Esophagus squamous epithelium (tissue), 5 donors: ENCODE data around the gene UBE2N. TPM values are rescaled to one million over a fixed set of nuclear protein-coding genes. Genes with fewer than 3 reads are reported as not detected.

Source experiments
- DNase-seq: peaks from one replicate; lab custom pipeline; 2025; lab: John Stamatoyannopoulos, UW
- H3K27ac ChIP-seq, 4 donors: fragments of 200-600 bp; sonication (generic); one replicate each; pipeline ENCODE4 v1.5.1; 2016 to 2019; ENCODE audit warnings: mild to moderate bottlenecking in 1 of 4
- H3K27me3 ChIP-seq, 4 donors: fragments of 200-600 bp; sonication (generic); 1 replicate in 3 of 4; 2 replicates in 1 of 4; pipeline versions ENCODE4 v1.5.1 to v1.6.0; 2017 to 2021; ENCODE audit warnings: antibody characterized with exemption in 1 of 4
- H3K36me3 ChIP-seq, 3 donors: fragments of 200-600 bp; sonication (generic); one replicate each; pipeline ENCODE4 v1.5.1; 2016 to 2019
- H3K4me1 ChIP-seq, 3 donors: fragments of 200-600 bp; sonication (generic); one replicate each; pipeline ENCODE4 v1.5.1; 2017 to 2019
- H3K4me3 ChIP-seq, 4 donors: fragments of 200-600 bp; sonication (generic); 1 replicate in 3 of 4; 2 replicates in 1 of 4; pipeline ENCODE4 v1.5.1; 2016 to 2019; ENCODE audit warnings: mild to moderate bottlenecking in 2 of 4, moderate library complexity in 1 of 4
- H3K9me3 ChIP-seq, 3 donors: fragments of 200-600 bp; sonication (generic); one replicate each; pipeline ENCODE4 v1.5.1; 2016 to 2019
- POLR2A ChIP-seq, 4 donors: fragments of 450-650 bp; IDR thresholded peaks; one replicate each; pipeline ENCODE4 v1.6.1; 2017; ENCODE audit warnings: antibody characterized with exemption in 4 of 4, mild to moderate bottlenecking in 4 of 4, moderate library complexity in 3 of 4
- WGBS, 2 donors: methylation state at CpG; one replicate each; pipeline ENCODE4 v1.1.5; 2018; 5-methylcytosine and 5-hydroxymethylcytosine counted together
- intact Hi-C: fragments of 100-400 bp; cut with DNase I; formaldehyde crosslinking; loops from one replicate; pipeline ENCODE4 v1.15.0; 2022
- small RNA-seq, 4 donors: library from RNA; depleted of rRNA; stranded (forward); fragments of <200 nt; gene quantifications; one replicate each; pipeline ENCODE3, GENCODE V24; 2016
- total RNA-seq, 4 donors: library from RNA; depleted of rRNA; stranded (reverse); fragments of >200 nt; gene quantifications; one replicate each; pipeline ENCODE4 v1.1.0, GENCODE V29; 2016
- TF ChIP-seq, protein P1 (sequence below), 6 experiments: fragments of 450-650 bp in 4 of 6; fragments of 200-600 bp in 2 of 6; sonication (generic) in 2 of 6; IDR thresholded peaks; one replicate each; pipeline ENCODE4 v1.5.1; 2016 to 2019; ENCODE audit warnings: antibody characterized with exemption in 6 of 6, mild to moderate bottlenecking in 4 of 6, moderate library complexity in 4 of 6
- donor health status: DM: yes; HTN: yes; CAD: no.

Gene UBE2N
- total RNA-seq, 4 donors from 2014 or later: 32.6 to 52.8 (median 43.3) TPM

DNA sequence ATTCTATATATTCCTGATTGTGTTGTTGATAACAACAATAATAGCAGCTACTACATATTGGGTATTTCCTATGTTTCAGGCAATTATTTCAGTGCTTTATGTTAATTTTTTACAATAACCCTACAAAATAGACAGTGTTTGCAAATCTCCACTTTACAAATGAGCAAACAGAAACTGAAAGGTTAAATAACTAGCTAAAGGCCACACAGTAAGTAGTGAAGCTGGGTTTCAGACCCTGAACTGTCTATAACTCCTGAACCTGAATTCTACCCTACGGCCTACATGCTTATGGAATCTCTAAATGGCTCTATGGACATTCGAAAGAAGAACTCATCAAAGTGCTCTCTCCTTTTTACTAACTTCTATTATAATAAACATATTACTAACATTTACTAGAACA is 83.7 kb downstream of the UBE2N start:
- Histone ChIP-seq H3K9me3 (no peaks in the 10 kb centered on the region), H3K27ac (no peak overlapping the region), H3K4me1 (no peaks in the 10 kb centered on the region), H3K36me3 (no peaks in the 10 kb centered on the region), H3K4me3 (no peak overlapping the region), H3K27me3 (no peaks in the 10 kb centered on the region)
- intact Hi-C loops: no loop called here
- 93 to 97% methylated on average over 2 of the region's 2 CpGs for WGBS, 2 donors
- TF ChIP-seq, protein P1, sequence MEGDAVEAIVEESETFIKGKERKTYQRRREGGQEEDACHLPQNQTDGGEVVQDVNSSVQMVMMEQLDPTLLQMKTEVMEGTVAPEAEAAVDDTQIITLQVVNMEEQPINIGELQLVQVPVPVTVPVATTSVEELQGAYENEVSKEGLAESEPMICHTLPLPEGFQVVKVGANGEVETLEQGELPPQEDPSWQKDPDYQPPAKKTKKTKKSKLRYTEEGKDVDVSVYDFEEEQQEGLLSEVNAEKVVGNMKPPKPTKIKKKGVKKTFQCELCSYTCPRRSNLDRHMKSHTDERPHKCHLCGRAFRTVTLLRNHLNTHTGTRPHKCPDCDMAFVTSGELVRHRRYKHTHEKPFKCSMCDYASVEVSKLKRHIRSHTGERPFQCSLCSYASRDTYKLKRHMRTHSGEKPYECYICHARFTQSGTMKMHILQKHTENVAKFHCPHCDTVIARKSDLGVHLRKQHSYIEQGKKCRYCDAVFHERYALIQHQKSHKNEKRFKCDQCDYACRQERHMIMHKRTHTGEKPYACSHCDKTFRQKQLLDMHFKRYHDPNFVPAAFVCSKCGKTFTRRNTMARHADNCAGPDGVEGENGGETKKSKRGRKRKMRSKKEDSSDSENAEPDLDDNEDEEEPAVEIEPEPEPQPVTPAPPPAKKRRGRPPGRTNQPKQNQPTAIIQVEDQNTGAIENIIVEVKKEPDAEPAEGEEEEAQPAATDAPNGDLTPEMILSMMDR (IDR thresholded peaks at IDR 0.05): no peak
- no peak for DNase-seq

DNA sequence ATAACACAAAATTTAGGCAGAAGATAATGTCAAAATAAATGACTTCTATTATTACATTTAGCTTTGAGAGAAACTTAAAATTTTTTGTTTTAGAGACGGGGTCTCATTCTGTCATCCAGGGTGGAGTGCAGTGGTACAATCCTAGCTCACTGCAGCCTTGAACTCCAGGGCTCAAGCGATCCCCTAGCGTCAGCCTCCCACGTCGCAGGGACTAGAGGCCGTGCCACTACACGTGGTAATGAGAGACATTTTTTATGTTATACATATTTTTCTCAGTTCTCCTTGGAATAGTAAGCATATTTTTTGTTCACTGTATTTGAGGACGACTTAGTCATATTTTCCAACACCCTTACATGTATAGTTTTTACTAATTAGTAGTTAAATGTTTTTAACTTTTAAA is 85.5 kb downstream of the UBE2N start:
- no peaks in the 10 kb centered on the region for H3K4me1 ChIP-seq
- WGBS, 2 donors: 88 to 91% methylated on average over 8 of the region's 8 CpGs
- no peaks in the 10 kb centered on the region for H3K27me3 ChIP-seq
- TF ChIP-seq, protein P1 (IDR thresholded peaks at IDR 0.05): no peak
- no peak for TF ChIP-seq POLR2A (IDR thresholded peaks at IDR 0.05)
- H3K27ac ChIP-seq: no peak overlapping the region
- no peak for DNase-seq
- H3K9me3 ChIP-seq: no peaks in the 10 kb centered on the region
- H3K36me3 ChIP-seq: no peaks in the 10 kb centered on the region
- intact Hi-C loops: no loop called here
- H3K4me3 ChIP-seq: no peak overlapping the region

Small RNAs within 50 kb of the gene (small RNA-seq; reads per million reads assigned to genes)
- 0 reads per million in 4 donors for gene RF00019

Other genes starting within 250 kb of the UBE2N start
- gene NUDT4, start 64.0 kb downstream of the UBE2N start, total RNA-seq: 10 to 100 TPM; 16.0 to 33.8 (median 25.7) TPM
- 10 to 100 TPM; 22.9 to 59.9 (median 43.4) TPM for gene MRPL42, start 25.6 kb upstream of the UBE2N start, total RNA-seq
- 10 to 100 TPM in 2 of 4 donors, 1 to 10 TPM in 2; 3.4 to 18.5 (median 9.8) TPM for gene SOCS2, start 130.7 kb upstream of the UBE2N start, total RNA-seq
- gene CRADD, start 235.4 kb upstream of the UBE2N start, total RNA-seq: 10 to 100 TPM; 20.2 to 22.9 (median 21.7) TPM